Prostate gland (tissue), 2 donors: ENCODE measurements around the gene HRK.

Source experiments
- CTCF ChIP-seq, 4 experiments: fragments of 200-600 bp in 2 of 4; fragments of 450-650 bp in 2 of 4; sonication (generic) in 2 of 4; IDR thresholded peaks; 1 replicate in 3 of 4; 2 replicates in 1 of 4; pipeline ENCODE4 v1.5.1; 2016 to 2019; ENCODE audit warnings: antibody characterized with exemption in 4 of 4, mild to moderate bottlenecking in 2 of 4, moderate library complexity in 2 of 4
- POLR2A ChIP-seq: fragments of 450-650 bp; IDR thresholded peaks from one replicate; pipeline ENCODE4 v1.6.1; 2016; ENCODE audit warnings: antibody characterized with exemption, mild to moderate bottlenecking

DNA sequence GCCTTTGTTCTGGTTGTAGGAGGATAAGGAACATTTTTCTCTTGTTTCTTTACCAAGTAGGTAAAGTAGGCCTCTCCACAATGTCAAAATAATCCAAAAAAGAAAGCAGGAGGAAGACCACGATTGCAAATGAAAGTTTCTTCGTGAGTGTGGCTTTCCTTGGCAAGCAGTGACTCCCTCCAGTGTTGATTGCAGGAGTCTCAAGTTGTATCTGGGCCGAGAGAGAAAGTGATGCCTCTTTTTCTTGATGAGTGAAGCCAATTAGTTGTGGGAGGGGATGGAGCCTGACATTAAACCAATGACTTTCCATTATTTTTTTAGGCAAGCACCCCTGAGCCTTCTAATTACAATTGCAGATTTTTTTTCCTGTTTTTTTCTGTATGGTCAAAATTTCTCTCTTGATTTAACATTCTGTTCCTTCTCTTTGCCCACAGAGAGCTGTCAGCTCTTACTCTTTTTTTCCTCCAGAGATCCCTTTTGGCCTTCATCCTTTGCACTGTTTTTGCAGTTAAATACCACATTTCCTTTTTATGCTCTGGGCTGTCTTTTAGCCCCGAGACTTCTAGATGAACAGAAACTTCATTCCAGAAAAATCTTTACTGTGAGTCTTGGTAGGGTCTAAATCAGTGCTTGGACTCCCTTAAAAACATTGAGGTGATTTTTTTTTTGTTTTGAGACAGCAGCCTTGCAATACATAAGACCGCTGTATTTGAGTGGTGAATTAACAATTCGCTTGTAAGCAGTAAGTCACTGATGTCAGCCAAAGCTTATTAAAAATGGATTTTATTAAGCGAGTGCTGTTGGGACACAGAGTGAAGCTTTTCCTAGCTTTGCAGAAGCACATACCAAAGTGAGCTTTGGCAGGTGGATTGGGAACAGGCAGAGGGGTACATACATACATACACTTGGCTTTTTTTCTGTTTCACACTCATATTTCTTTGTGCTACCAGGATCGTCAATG, 45.3 kb upstream of the HRK start:
- TF ChIP-seq CTCF (IDR thresholded peaks at IDR 0.05), result no peak
- no peak for TF ChIP-seq POLR2A
